ENCODE measurements around the gene OPCML. TPM values are rescaled to one million over a fixed set of nuclear protein-coding genes. Genes with fewer than 3 reads are reported as not detected.

OPCML gene
- total and polyA plus RNA-seq, 2 experiments from 2014 or later: 1.2 to 4.4 TPM

DNA sequence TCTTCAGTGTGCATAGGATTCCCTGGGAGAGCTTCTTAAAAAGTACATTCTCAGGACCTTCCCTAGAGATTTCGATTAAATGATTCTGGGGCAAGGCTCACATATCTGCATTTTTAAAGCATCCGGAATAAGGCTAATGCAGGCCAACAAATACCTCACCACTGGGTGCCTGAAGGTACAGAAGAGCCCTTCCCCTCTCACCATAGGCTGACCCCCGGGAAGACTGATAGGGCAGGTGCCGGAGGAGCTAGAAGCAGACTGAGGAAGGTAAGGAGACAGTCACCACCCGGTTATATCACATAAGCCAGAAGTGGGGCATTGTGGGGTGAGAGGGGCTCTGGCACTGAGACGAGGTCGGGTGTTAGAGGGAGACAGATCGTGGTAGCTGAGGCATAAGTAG lies 1102.6 kb downstream of the OPCML start:
- H3K27ac Mint-ChIP-seq: no peak overlapping the region
- Histone ChIP-seq H3K4me2 (no peak overlapping the region), H3K27me3 (ENCODE audit: insufficient read depth) (no peaks in the 10 kb centered on the region), H3K9me2 (ENCODE audit: insufficient read depth) (no peaks in the 10 kb centered on the region; the same call in 1 of the 2 replicates), H3K36me3 (ENCODE audit: insufficient read depth) (no peaks in the 10 kb centered on the region), H3K27ac (ENCODE audit: low read depth) (no peak overlapping the region), H3K4me3 (no peak overlapping the region), H4K20me1 (replicated peaks; ENCODE audit: insufficient read depth) (no peaks in the 10 kb centered on the region), H3K79me2 (replicated peaks; ENCODE audit: insufficient read depth) (no peaks in the 10 kb centered on the region), H2AFZ (0 out of 2 replicates have a peak overlapping the region, but pooled peaks have one; percentile 56), H3F3A (replicated peaks; ENCODE audit: low read depth) (no peaks in the 10 kb centered on the region), H3K4me1 (ENCODE audit: insufficient read depth) (no peaks in the 10 kb centered on the region)
- DNase-seq (ENCODE audit: low spot score) (no peak), ATAC-seq (peak; percentile 76)
- peaks cover 24% of the 10 kb centered on the region for H3K4me1 Mint-ChIP-seq
- TF ChIP-seq, protein P1, sequence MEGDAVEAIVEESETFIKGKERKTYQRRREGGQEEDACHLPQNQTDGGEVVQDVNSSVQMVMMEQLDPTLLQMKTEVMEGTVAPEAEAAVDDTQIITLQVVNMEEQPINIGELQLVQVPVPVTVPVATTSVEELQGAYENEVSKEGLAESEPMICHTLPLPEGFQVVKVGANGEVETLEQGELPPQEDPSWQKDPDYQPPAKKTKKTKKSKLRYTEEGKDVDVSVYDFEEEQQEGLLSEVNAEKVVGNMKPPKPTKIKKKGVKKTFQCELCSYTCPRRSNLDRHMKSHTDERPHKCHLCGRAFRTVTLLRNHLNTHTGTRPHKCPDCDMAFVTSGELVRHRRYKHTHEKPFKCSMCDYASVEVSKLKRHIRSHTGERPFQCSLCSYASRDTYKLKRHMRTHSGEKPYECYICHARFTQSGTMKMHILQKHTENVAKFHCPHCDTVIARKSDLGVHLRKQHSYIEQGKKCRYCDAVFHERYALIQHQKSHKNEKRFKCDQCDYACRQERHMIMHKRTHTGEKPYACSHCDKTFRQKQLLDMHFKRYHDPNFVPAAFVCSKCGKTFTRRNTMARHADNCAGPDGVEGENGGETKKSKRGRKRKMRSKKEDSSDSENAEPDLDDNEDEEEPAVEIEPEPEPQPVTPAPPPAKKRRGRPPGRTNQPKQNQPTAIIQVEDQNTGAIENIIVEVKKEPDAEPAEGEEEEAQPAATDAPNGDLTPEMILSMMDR (conservative IDR thresholded peaks at IDR 0.05; ENCODE audit: low read depth in 2 of 2): no peak
- TF ChIP-seq JUNB (IDR thresholded peaks at IDR 0.05; ENCODE audit: unreplicated experiment) (no peak), POLR2AphosphoS5 (IDR thresholded peaks at IDR 0.05; ENCODE audit: low read depth) (no peak), ZNF114 (CRISPR knock-in tag; IDR thresholded peaks at IDR 0.05) (no peak), ETS1 (IDR thresholded peaks at IDR 0.05) (no peak), STAT1 (IDR thresholded peaks at IDR 0.05; ENCODE audit: unreplicated experiment) (no peak), CREB1 (CRISPR knock-in tag; IDR thresholded peaks at IDR 0.05; ENCODE audit: low read depth) (no peak), NANOG (IDR thresholded peaks at IDR 0.05; ENCODE audit: borderline replicate concordance) (no peak), EZH2phosphoT487 (IDR thresholded peaks at IDR 0.05; ENCODE audit: unreplicated experiment) (no peak), ZNF331 (CRISPR knock-in tag; IDR thresholded peaks at IDR 0.05; ENCODE audit: low read depth) (no peak), EZH2 (IDR thresholded peaks at IDR 0.05; ENCODE audit: low read depth, unreplicated experiment) (no peak)
- TF ChIP-seq, protein P2, sequence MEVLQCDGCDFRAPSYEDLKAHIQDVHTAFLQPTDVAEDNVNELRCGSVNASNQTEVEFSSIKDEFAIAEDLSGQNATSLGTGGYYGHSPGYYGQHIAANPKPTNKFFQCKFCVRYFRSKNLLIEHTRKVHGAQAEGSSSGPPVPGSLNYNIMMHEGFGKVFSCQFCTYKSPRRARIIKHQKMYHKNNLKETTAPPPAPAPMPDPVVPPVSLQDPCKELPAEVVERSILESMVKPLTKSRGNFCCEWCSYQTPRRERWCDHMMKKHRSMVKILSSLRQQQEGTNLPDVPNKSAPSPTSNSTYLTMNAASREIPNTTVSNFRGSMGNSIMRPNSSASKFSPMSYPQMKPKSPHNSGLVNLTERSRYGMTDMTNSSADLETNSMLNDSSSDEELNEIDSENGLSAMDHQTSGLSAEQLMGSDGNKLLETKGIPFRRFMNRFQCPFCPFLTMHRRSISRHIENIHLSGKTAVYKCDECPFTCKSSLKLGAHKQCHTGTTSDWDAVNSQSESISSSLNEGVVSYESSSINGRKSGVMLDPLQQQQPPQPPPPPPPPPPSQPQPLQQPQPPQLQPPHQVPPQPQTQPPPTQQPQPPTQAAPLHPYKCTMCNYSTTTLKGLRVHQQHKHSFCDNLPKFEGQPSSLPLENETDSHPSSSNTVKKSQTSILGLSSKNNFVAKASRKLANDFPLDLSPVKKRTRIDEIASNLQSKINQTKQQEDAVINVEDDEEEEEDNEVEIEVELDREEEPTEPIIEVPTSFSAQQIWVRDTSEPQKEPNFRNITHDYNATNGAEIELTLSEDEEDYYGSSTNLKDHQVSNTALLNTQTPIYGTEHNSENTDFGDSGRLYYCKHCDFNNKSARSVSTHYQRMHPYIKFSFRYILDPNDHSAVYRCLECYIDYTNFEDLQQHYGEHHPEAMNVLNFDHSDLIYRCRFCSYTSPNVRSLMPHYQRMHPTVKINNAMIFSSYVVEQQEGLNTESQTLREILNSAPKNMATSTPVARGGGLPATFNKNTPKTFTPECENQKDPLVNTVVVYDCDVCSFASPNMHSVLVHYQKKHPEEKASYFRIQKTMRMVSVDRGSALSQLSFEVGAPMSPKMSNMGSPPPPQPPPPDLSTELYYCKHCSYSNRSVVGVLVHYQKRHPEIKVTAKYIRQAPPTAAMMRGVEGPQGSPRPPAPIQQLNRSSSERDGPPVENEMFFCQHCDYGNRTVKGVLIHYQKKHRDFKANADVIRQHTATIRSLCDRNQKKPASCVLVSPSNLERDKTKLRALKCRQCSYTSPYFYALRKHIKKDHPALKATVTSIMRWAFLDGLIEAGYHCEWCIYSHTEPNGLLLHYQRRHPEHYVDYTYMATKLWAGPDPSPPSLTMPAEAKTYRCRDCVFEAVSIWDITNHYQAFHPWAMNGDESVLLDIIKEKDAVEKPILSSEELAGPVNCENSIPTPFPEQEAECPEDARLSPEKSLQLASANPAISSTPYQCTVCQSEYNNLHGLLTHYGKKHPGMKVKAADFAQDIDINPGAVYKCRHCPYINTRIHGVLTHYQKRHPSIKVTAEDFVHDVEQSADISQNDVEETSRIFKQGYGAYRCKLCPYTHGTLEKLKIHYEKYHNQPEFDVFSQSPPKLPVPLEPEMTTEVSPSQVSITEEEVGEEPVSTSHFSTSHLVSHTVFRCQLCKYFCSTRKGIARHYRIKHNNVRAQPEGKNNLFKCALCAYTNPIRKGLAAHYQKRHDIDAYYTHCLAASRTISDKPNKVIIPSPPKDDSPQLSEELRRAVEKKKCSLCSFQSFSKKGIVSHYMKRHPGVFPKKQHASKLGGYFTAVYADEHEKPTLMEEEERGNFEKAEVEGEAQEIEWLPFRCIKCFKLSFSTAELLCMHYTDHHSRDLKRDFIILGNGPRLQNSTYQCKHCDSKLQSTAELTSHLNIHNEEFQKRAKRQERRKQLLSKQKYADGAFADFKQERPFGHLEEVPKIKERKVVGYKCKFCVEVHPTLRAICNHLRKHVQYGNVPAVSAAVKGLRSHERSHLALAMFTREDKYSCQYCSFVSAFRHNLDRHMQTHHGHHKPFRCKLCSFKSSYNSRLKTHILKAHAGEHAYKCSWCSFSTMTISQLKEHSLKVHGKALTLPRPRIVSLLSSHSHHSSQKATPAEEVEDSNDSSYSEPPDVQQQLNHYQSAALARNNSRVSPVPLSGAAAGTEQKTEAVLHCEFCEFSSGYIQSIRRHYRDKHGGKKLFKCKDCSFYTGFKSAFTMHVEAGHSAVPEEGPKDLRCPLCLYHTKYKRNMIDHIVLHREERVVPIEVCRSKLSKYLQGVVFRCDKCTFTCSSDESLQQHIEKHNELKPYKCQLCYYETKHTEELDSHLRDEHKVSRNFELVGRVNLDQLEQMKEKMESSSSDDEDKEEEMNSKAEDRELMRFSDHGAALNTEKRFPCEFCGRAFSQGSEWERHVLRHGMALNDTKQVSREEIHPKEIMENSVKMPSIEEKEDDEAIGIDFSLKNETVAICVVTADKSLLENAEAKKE (CRISPR knock-in tag; IDR thresholded peaks at IDR 0.05): no peak
- TF ChIP-seq, protein P3, sequence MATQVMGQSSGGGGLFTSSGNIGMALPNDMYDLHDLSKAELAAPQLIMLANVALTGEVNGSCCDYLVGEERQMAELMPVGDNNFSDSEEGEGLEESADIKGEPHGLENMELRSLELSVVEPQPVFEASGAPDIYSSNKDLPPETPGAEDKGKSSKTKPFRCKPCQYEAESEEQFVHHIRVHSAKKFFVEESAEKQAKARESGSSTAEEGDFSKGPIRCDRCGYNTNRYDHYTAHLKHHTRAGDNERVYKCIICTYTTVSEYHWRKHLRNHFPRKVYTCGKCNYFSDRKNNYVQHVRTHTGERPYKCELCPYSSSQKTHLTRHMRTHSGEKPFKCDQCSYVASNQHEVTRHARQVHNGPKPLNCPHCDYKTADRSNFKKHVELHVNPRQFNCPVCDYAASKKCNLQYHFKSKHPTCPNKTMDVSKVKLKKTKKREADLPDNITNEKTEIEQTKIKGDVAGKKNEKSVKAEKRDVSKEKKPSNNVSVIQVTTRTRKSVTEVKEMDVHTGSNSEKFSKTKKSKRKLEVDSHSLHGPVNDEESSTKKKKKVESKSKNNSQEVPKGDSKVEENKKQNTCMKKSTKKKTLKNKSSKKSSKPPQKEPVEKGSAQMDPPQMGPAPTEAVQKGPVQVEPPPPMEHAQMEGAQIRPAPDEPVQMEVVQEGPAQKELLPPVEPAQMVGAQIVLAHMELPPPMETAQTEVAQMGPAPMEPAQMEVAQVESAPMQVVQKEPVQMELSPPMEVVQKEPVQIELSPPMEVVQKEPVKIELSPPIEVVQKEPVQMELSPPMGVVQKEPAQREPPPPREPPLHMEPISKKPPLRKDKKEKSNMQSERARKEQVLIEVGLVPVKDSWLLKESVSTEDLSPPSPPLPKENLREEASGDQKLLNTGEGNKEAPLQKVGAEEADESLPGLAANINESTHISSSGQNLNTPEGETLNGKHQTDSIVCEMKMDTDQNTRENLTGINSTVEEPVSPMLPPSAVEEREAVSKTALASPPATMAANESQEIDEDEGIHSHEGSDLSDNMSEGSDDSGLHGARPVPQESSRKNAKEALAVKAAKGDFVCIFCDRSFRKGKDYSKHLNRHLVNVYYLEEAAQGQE (IDR thresholded peaks at IDR 0.05; ENCODE audit: unreplicated experiment): no peak
- H3K9me3 Mint-ChIP-seq: no peaks in the 10 kb centered on the region
- H3K36me3 Mint-ChIP-seq (ENCODE audit: low read depth): no peaks in the 10 kb centered on the region; the same call in 2 of the 3 replicates
- no peaks in the 10 kb centered on the region for H3K27me3 Mint-ChIP-seq (ENCODE audit: insufficient read depth, low read depth, poor library complexity)
- H3K4me3 Mint-ChIP-seq: no peak overlapping the region

All from GM23338 (cell line).